GM12878 (cell line): Measurements from ENCODE around the gene RUVBL2. TPM values are rescaled to one million over a fixed set of nuclear protein-coding genes. Genes with fewer than 3 reads are reported as not detected.
A peak's percentile ranks its signal among the peaks of the same experiment; 100 is the strongest.

Experiments
- ATAC-seq: fragments of 200-7000 bp; cut with Tn5 transposase; 3 replicates; pipeline ENCODE4 v1.9.1; 2020; ENCODE audit warnings: mild to moderate bottlenecking, moderate library complexity
- BruUV-seq: library from RNA; stranded (reverse); fragments of 400-500 nt; replicated peaks from 2 replicates; lab custom pipeline; 2021; lab: Mats Ljungman, UMichigan
- CTCF ChIA-PET: fragments of 300-600 bp; sonication (Branson Sonifier 250); formaldehyde crosslinking; extraction: SDS; loops from one replicate; lab custom pipeline; 2021; ENCODE audit warnings: inconsistent platforms; lab: Yijun Ruan, JAX
- POLR2A ChIA-PET: fragments of 350-600 bp; formaldehyde crosslinking; extraction: SDS; loops from one replicate; lab custom pipeline; 2021; ENCODE audit warnings: inconsistent platforms; lab: Charles Lee
- RAD21 ChIA-PET: fragments of 300-600 bp; sonication (Branson Sonifier 250); formaldehyde crosslinking; loops from one replicate; lab custom pipeline; 2023; ENCODE audit warnings: antibody characterized with exemption; ENCODE audit not compliant: unreplicated experiment; lab: Charles Lee
- SMC1A ChIA-PET: fragments of 300-600 bp; sonication (Branson Sonifier 250); formaldehyde crosslinking; loops from one replicate; lab custom pipeline; 2023; ENCODE audit not compliant: unreplicated experiment, uncharacterized antibody; lab: Charles Lee
- DNase-seq: peaks from one replicate; pipeline ENCODE4 v3.0.0-alpha.2; 2011; ENCODE audit warnings: low read depth, low spot score
- FAIRE-seq: peaks from 3 replicates; lab custom pipeline; 2011; peaks lifted over from hg19 to GRCh38; lab: Jason Lieb, UNC
- H2AFZ ChIP-seq: 2 replicates; pipeline ENCODE4 v1.6.0; 2011; ENCODE audit warnings: low read depth, low read length, control low read depth; ENCODE audit not compliant: control insufficient read depth
- H3K27ac ChIP-seq: 2 replicates; pipeline ENCODE4 v1.5.1; 2011; ENCODE audit warnings: control low read depth; ENCODE audit not compliant: control insufficient read depth, insufficient read depth
- H3K27me3 ChIP-seq, 2 experiments: replicated peaks in 1 of 2; 2 replicates each; pipeline versions ENCODE4 v1.6.0 to v1.6.1; 2011; ENCODE audit warnings: low read length in 1 of 2; ENCODE audit not compliant: control insufficient read depth in 2 of 2, insufficient read depth in 2 of 2
- H3K36me3 ChIP-seq, 2 experiments: 2 replicates each; pipeline ENCODE4 v1.5.1; 2011; ENCODE audit warnings: low read length in 1 of 2; ENCODE audit not compliant: control insufficient read depth in 2 of 2, insufficient read depth in 2 of 2
- H3K4me1 ChIP-seq: 2 replicates; pipeline ENCODE4 v1.6.1; 2011; ENCODE audit warnings: mild to moderate bottlenecking, low read length, moderate library complexity, mixed read lengths; ENCODE audit not compliant: control insufficient read depth, insufficient read depth
- H3K4me2 ChIP-seq: 2 replicates; pipeline ENCODE4 v1.6.0; 2011; ENCODE audit warnings: control low read depth; ENCODE audit not compliant: control insufficient read depth, insufficient read depth
- H3K4me3 ChIP-seq: fragments of 200-600 bp; sonication (generic); 2 replicates; pipeline ENCODE4 v1.5.1; 2016
- H3K79me2 ChIP-seq: 2 replicates; pipeline ENCODE4 v1.6.0; 2011; ENCODE audit warnings: low read length; ENCODE audit not compliant: control insufficient read depth, insufficient read depth
- H3K9ac ChIP-seq: 2 replicates; pipeline ENCODE4 v1.8.0; 2011; ENCODE audit warnings: low read length, control low read depth, mixed read lengths; ENCODE audit not compliant: control insufficient read depth, insufficient read depth
- H3K9me3 ChIP-seq: replicated peaks from 3 replicates; pipeline ENCODE4 v1.5.1; 2011; ENCODE audit warnings: mild to moderate bottlenecking, low read length; ENCODE audit not compliant: control insufficient read depth, insufficient read depth
- H4K20me1 ChIP-seq: 2 replicates; pipeline ENCODE4 v1.6.0; 2011; ENCODE audit not compliant: control insufficient read depth, insufficient read depth
- HDGF ChIP-seq: fragments of 450-650 bp; IDR thresholded peaks from 2 replicates; pipeline ENCODE4 v1.6.1; 2016; ENCODE audit warnings: antibody characterized with exemption
- MXI1 ChIP-seq: fragments of 150-350 bp; IDR thresholded peaks from 2 replicates; pipeline ENCODE4 v1.6.1; 2011; ENCODE audit warnings: low read depth, mild to moderate bottlenecking, inconsistent platforms, low read length, improper control_type of control experiment
- RCOR1 ChIP-seq: conservative IDR thresholded peaks from 2 replicates; pipeline ENCODE4 v1.6.1; 2012; ENCODE audit warnings: low read depth, low read length, improper control_type of control experiment
- SIX5 ChIP-seq: IDR thresholded peaks from 2 replicates; pipeline ENCODE4 v1.6.1; 2011; ENCODE audit warnings: mild to moderate bottlenecking, low read depth, low read length, moderate library complexity; ENCODE audit not compliant: severe bottlenecking
- SRF ChIP-seq, 2 experiments: IDR thresholded peaks; 2 replicates each; pipeline ENCODE4 v1.6.1; 2011; ENCODE audit warnings: low read depth in 2 of 2, low read length in 2 of 2, mild to moderate bottlenecking in 1 of 2, moderate library complexity in 1 of 2
- WGBS: methylation state at CpG from one replicate; pipeline ENCODE4 v1.1.6; 2016; ENCODE audit warnings: low lambda C conversion rate; ENCODE audit not compliant: insufficient replicate concordance, insufficient coverage; ENCODE audit errors: missing lambda C conversion rate; 5-methylcytosine and 5-hydroxymethylcytosine counted together
- in situ Hi-C: fragments of 300-500 bp; cut with MboI; formaldehyde crosslinking; loops from 9 replicates; pipeline ENCODE4 v1.14.3; 2018; ENCODE audit warnings: mixed read lengths
- intact Hi-C: fragments of 100-400 bp; cut with micrococcal nuclease; formaldehyde crosslinking; loops from one replicate; pipeline ENCODE4 v1.14.2; 2022; ENCODE audit not compliant: unreplicated experiment
- polyA plus RNA-seq, 11 experiments: library from polyadenylated mRNA; depleted of rRNA in 4 of 11; unstranded in 6 of 11; stranded (reverse) in 5 of 11; fragments of >200 nt; fragmentation: Nextera tagmentation in 4 of 11; fragmentation: Illumina TruSeq in 1 of 11; extraction: Ambion mirVana in 4 of 11; extraction: Trizol in 1 of 11; gene quantifications; 1 replicate in 1 of 11; 2 replicates in 10 of 11; pipeline versions ENCODE4 v1.2.1 to v1.2.3, GENCODE V29; 2011 to 2016; ENCODE audit warnings: inconsistent platforms in 2 of 11, missing spikeins in 2 of 11, low read depth in 1 of 11
- total RNA-seq, 4 experiments: library from RNA; depleted of rRNA in 3 of 4; stranded (reverse); fragments of >200 nt in 3 of 4; fragmentation: Illumina TruSeq in 1 of 4; extraction: Trizol in 1 of 4; gene quantifications; 2 replicates each; pipeline versions ENCODE4 v1.2.1 to v1.2.3, GENCODE V29; 2013 to 2021
- TF ChIP-seq, protein P1 (sequence below): fragments of 450-650 bp; IDR thresholded peaks from 2 replicates; pipeline ENCODE4 v1.6.1; 2017; ENCODE audit warnings: low read depth, mild to moderate bottlenecking, moderate library complexity
- TF ChIP-seq, protein P2 (sequence below): fragments of 450-650 bp; formaldehyde crosslinking; IDR thresholded peaks from 2 replicates; pipeline ENCODE4 v1.4.0; 2022; ENCODE audit warnings: mild to moderate bottlenecking, moderate library complexity

RUVBL2 gene
- total and polyA plus RNA-seq, 10 of the 15 experiments (the other 5 are each of a cell fraction or from before 2014, with no cell fraction given) = 33.8 to 224 (median 125) TPM

DNA sequence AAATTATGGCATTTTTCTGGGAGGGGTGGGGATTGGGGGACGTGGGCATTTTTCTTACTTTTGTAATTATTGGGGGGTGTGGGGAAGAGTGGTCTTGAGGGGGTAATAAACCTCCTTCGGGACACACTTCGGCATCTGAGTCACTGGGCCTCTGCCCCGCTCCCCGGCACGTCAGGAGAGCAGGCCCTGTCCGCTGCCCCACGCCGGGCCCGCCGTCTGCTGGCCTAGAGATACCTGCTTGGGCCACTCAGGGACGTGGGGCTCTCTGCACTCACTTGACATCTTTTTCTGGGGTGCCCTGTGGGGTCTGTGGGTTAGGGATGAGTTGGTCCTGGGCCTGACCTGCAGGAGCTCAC, 32.0 kb upstream of the RUVBL2 start:
- no peaks in the 10 kb centered on the region for H3K27me3 ChIP-seq
- CTCF ChIA-PET = interaction anchor here (1.1 to 1.5 kb wide), 2 partner anchors 9 to 173 kb away, joined by 6 to 8 read pairs; no protein-coding TSS in a partner anchor
- WGBS = 79% methylated on average over 10 of the region's 12 CpGs
- no peak for TF ChIP-seq SIX5
- TF ChIP-seq, all 136 proteins: peak for 0
- BruUV-seq = no TSS peak
- in situ Hi-C loops = no loop called here
- H2AFZ ChIP-seq = no peak overlapping the region
- FAIRE-seq (no peak), ATAC-seq (no peak), DNase-seq (no peak)
- RAD21 ChIA-PET = interaction anchor here (1.1 to 1.5 kb wide), 6 partner anchors 32 to 167 kb away, joined by 4 to 9 read pairs (median 6); partner anchors contain the start of genes GYS1, NUCB1, PPP1R15A and RUVBL2
- peaks cover 0 to 5% of the 10 kb centered on the region in 2 experiments; a peak in 1 of 4 replicates for H3K36me3 ChIP-seq
- H3K79me2 ChIP-seq = peaks cover 32% of the 10 kb centered on the region
- H3K4me2 ChIP-seq = peak overlapping the region; percentile 90; the same call in 1 of the 2 replicates
- H3K27ac ChIP-seq = peak overlapping the region; percentile 95
- peaks cover 27% of the 10 kb centered on the region for H3K4me1 ChIP-seq
- no peak overlapping the region; the same call in 1 of the 2 replicates for H3K4me3 ChIP-seq
- intact Hi-C loops = loop anchor here (10.0 kb wide), 1 partner anchor 327 kb away; the partner anchor contains the start of gene DBP
- H3K9me3 ChIP-seq = no peaks in the 10 kb centered on the region
- peak overlapping the region; percentile 85 for H3K9ac ChIP-seq
- H4K20me1 ChIP-seq = no peaks in the 10 kb centered on the region
- SMC1A ChIA-PET = interaction anchor here (0.8 to 1.4 kb wide), 3 partner anchors 9 to 61 kb away, joined by 3 to 5 read pairs (median 4); partner anchors contain the start of gene DHDH
- POLR2A ChIA-PET = interaction anchor here (0.5 to 1.5 kb wide), 12 partner anchors 8 to 367 kb away, joined by 3 to 24 read pairs (median 6); partner anchors contain the start of genes BAX, DBP, DHDH and NUCB1

DNA sequence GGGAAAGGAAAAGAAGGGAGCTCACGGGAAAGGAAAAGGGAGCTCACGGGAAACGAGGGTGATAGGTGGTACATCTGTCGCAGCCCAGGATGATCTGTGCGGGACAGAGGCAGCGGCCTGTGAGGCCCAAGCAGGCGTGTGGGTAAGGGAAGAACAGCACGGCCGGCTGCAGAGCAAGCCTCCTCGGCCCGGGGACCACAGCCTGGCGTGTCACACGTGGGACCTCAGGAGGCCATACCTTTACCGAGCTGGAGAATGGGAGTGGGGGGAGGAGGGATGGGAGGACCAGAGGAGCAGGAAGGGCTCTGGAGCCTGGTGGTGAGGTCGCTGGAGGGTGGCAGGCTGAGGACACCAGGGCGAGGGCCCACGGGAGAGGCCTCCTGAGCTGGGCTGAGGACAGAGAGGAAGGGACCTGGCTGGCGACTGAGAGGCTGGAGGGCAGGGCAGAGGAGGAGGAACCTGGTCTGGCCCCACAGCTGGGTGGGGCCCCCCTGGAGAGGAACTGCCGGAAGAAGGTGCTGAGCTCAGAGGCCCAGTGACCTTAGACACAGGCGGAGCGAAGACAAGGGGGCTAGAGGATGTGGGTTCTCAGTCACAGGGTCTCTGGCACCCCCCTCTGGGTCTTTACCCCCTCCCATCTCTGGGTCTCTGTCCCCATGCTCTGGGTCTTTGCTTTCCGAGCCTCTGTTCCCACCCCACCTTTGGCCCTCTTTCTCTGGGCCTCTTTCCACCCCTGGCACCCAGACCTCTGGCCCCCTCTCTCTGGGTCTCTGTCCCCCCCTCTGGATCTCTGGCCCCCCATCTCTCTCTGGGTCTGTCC, 31.4 kb upstream of the RUVBL2 start:
- Histone ChIP-seq H3K4me1 (peaks cover 32% of the 10 kb centered on the region), H3K4me2 (peak overlapping the region; percentile 90), H2AFZ (peak overlapping the region; percentile 30), H4K20me1 (no peaks in the 10 kb centered on the region), H3K4me3 (peak overlapping the region; percentile 56; the same call in 1 of the 2 replicates), H3K9ac (peak overlapping the region; percentile 85), H3K9me3 (no peaks in the 10 kb centered on the region), H3K27me3 (no peaks in the 10 kb centered on the region), H3K27ac (peak overlapping the region; percentile 95), H3K36me3 (peaks cover 0 to 7% of the 10 kb centered on the region in 2 experiments; a peak in 2 of 4 replicates), H3K79me2 (peaks cover 33% of the 10 kb centered on the region)
- CTCF ChIA-PET = interaction anchor here (0.6 to 1.5 kb wide), 5 partner anchors 8 to 180 kb away, joined by 3 to 8 read pairs (median 5); partner anchors contain the start of genes GYS1 and RUVBL2
- FAIRE-seq (peak; percentile 97), DNase-seq (no peak), ATAC-seq (peak; percentile 66)
- 17% methylated on average over 21 of the region's 22 CpGs for WGBS
- RAD21 ChIA-PET = interaction anchor here (0.6 to 1.5 kb wide), 11 partner anchors 9 to 174 kb away, joined by 3 to 9 read pairs (median 4); partner anchors contain the start of genes GYS1, NUCB1, PPP1R15A and RUVBL2
- POLR2A ChIA-PET = interaction anchor here (0.5 to 1.5 kb wide), 17 partner anchors 9 to 367 kb away, joined by 3 to 24 read pairs (median 5); partner anchors contain the start of genes BAX, DHDH, NUCB1 and PPP1R15A
- in situ Hi-C loops = no loop called here
- no TSS peak for BruUV-seq
- intact Hi-C loops = loop anchor here (10.0 kb wide), 1 partner anchor 327 kb away; the partner anchor contains the start of gene DBP
- SMC1A ChIA-PET = interaction anchor here (0.8 to 1.4 kb wide), 8 partner anchors 8 to 120 kb away, joined by 3 to 5 read pairs (median 3); partner anchors contain the start of gene DHDH
- TF ChIP-seq, protein P1, sequence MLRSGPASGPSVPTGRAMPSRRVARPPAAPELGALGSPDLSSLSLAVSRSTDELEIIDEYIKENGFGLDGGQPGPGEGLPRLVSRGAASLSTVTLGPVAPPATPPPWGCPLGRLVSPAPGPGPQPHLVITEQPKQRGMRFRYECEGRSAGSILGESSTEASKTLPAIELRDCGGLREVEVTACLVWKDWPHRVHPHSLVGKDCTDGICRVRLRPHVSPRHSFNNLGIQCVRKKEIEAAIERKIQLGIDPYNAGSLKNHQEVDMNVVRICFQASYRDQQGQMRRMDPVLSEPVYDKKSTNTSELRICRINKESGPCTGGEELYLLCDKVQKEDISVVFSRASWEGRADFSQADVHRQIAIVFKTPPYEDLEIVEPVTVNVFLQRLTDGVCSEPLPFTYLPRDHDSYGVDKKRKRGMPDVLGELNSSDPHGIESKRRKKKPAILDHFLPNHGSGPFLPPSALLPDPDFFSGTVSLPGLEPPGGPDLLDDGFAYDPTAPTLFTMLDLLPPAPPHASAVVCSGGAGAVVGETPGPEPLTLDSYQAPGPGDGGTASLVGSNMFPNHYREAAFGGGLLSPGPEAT = peak; percentile 50; the same call in 1 of the 2 replicates
- no peak for TF ChIP-seq SRF (IDR thresholded peaks at IDR 0.05; ENCODE audit: low read depth in 2 of 2, low read length in 2 of 2)
- peak; percentile 98 for TF ChIP-seq HDGF
- TF ChIP-seq, protein P2, sequence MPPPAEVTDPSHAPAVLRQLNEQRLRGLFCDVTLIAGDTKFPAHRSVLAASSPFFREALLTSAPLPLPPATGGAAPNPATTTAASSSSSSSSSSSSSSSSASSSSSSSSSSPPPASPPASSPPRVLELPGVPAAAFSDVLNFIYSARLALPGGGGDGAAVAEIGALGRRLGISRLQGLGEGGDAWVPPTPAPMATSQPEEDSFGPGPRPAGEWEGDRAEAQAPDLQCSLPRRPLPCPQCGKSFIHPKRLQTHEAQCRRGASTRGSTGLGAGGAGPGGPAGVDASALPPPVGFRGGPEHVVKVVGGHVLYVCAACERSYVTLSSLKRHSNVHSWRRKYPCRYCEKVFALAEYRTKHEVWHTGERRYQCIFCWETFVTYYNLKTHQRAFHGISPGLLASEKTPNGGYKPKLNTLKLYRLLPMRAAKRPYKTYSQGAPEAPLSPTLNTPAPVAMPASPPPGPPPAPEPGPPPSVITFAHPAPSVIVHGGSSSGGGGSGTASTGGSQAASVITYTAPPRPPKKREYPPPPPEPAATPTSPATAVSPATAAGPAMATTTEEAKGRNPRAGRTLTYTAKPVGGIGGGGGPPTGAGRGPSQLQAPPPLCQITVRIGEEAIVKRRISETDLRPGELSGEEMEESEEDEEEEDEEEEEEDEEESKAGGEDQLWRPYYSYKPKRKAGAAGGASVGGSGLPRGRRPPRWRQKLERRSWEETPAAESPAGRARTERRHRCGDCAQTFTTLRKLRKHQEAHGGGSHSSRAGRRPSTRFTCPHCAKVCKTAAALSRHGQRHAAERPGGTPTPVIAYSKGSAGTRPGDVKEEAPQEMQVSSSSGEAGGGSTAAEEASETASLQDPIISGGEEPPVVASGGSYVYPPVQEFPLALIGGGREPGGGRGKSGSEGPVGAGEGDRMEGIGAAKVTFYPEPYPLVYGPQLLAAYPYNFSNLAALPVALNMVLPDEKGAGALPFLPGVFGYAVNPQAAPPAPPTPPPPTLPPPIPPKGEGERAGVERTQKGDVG = no peak
- no peak for TF ChIP-seq RCOR1
- no peak for TF ChIP-seq MXI1
